ENCODE measurements around the gene NIBAN1.

Gene NIBAN1

GRCh38 chr1:184935920-184936798 lies 38.1 kb downstream of the NIBAN1 start:
- no peak overlapping the region for H3K9ac ChIP-seq (ENCODE audit: low read length)
- no peaks in the 10 kb centered on the region for H3K36me3 ChIP-seq (replicated peaks; ENCODE audit: insufficient read depth, low read length)
- no peak overlapping the region for H3K27ac ChIP-seq (ENCODE audit: low read length)
- H3K79me2 ChIP-seq (ENCODE audit: low read length), result no peaks in the 10 kb centered on the region
- TF ChIP-seq EZH2phosphoT487 (IDR thresholded peaks at IDR 0.05; ENCODE audit: low read length) (no peak), CTCF (IDR thresholded peaks at IDR 0.05; ENCODE audit: low read length) (no peak), EZH2 (optimal IDR thresholded peaks at IDR 0.05; ENCODE audit: low read depth, low read length) (no peak)
- no peaks in the 10 kb centered on the region for H3K9me3 ChIP-seq (replicated peaks; ENCODE audit: insufficient read depth, low read length)
- H2AFZ ChIP-seq (ENCODE audit: low read length), result no peak overlapping the region
- no peak overlapping the region for H3K4me3 ChIP-seq (ENCODE audit: low read length)
- DNase-seq, result no peak
- H3K4me2 ChIP-seq (ENCODE audit: low read depth, low read length), result no peak overlapping the region
- no peaks in the 10 kb centered on the region for H3K27me3 ChIP-seq (replicated peaks; ENCODE audit: insufficient read depth, low read length)
- H4K20me1 ChIP-seq (ENCODE audit: insufficient read depth, low read length), result no peaks in the 10 kb centered on the region
- no peaks in the 10 kb centered on the region for H3F3A ChIP-seq (ENCODE audit: insufficient read depth, low read length)
- no peaks in the 10 kb centered on the region for H3K9me2 ChIP-seq (replicated peaks; ENCODE audit: insufficient read depth, low read length)
- no peaks in the 10 kb centered on the region; the same call in 1 of the 2 replicates for H3K4me1 ChIP-seq (ENCODE audit: low read length)

- Histone ChIP-seq H3F3A (ENCODE audit: insufficient read depth, low read length) (no peaks in the 10 kb centered on the region), H3K9ac (ENCODE audit: low read length) (no peak overlapping the region), H3K4me2 (ENCODE audit: low read depth, low read length) (no peak overlapping the region), H3K4me1 (ENCODE audit: low read length) (no peaks in the 10 kb centered on the region; the same call in 1 of the 2 replicates), H3K9me3 (replicated peaks; ENCODE audit: insufficient read depth, low read length) (no peaks in the 10 kb centered on the region), H3K79me2 (ENCODE audit: low read length) (no peaks in the 10 kb centered on the region), H3K9me2 (replicated peaks; ENCODE audit: insufficient read depth, low read length) (no peaks in the 10 kb centered on the region), H3K27ac (ENCODE audit: low read length) (no peak overlapping the region), H3K36me3 (replicated peaks; ENCODE audit: insufficient read depth, low read length) (no peaks in the 10 kb centered on the region), H4K20me1 (ENCODE audit: insufficient read depth, low read length) (no peaks in the 10 kb centered on the region), H3K4me3 (ENCODE audit: low read length) (no peak overlapping the region), H3K27me3 (replicated peaks; ENCODE audit: insufficient read depth, low read length) (no peaks in the 10 kb centered on the region), H2AFZ (ENCODE audit: low read length) (no peak overlapping the region)
- no peak for TF ChIP-seq EZH2phosphoT487 (IDR thresholded peaks at IDR 0.05; ENCODE audit: low read length)
- no peak for TF ChIP-seq CTCF (IDR thresholded peaks at IDR 0.05; ENCODE audit: low read length)
- no peak for TF ChIP-seq EZH2 (optimal IDR thresholded peaks at IDR 0.05; ENCODE audit: low read depth, low read length)
- DNase-seq, result no peak
These were observed 40.4 kb downstream of the NIBAN1 start for GRCh38 chr1:184933944-184934343.

- no peaks in the 10 kb centered on the region for H3K9me3 ChIP-seq (replicated peaks; ENCODE audit: insufficient read depth, low read length)
- no peak overlapping the region for H3K4me3 ChIP-seq (ENCODE audit: low read length)
- no peaks in the 10 kb centered on the region for H3K27me3 ChIP-seq (replicated peaks; ENCODE audit: insufficient read depth, low read length)
- no peak overlapping the region for H3K4me2 ChIP-seq (ENCODE audit: low read depth, low read length)
- no peaks in the 10 kb centered on the region for H4K20me1 ChIP-seq (ENCODE audit: insufficient read depth, low read length)
- no peaks in the 10 kb centered on the region for H3K36me3 ChIP-seq (replicated peaks; ENCODE audit: insufficient read depth, low read length)
- H3K27ac ChIP-seq (ENCODE audit: low read length), result no peak overlapping the region
- TF ChIP-seq EZH2phosphoT487 (IDR thresholded peaks at IDR 0.05; ENCODE audit: low read length), result no peak
- TF ChIP-seq EZH2 (optimal IDR thresholded peaks at IDR 0.05; ENCODE audit: low read depth, low read length), result no peak
- no peak for TF ChIP-seq CTCF (IDR thresholded peaks at IDR 0.05; ENCODE audit: low read length)
- H3K9me2 ChIP-seq (replicated peaks; ENCODE audit: insufficient read depth, low read length), result no peaks in the 10 kb centered on the region
- no peaks in the 10 kb centered on the region for H3F3A ChIP-seq (ENCODE audit: insufficient read depth, low read length)
- H2AFZ ChIP-seq (ENCODE audit: low read length), result no peak overlapping the region
- no peaks in the 10 kb centered on the region for H3K4me1 ChIP-seq (ENCODE audit: low read length)
- no peaks in the 10 kb centered on the region for H3K79me2 ChIP-seq (ENCODE audit: low read length)
- no peak overlapping the region for H3K9ac ChIP-seq (ENCODE audit: low read length)
- no peak for DNase-seq
These were observed 42.0 kb downstream of the NIBAN1 start for GRCh38 chr1:184932319-184932718.

Data from MM.1S (cell line).